Measurements from ENCODE around the gene MYH14.

The MYH14 gene

GRCh38 chr19:50203281-50204080 is at the start of gene MYH14:
TSS of gene MYH14 (plus strand) at chr19:50203622. CDS start at chr19:50210366, 6,744 bp downstream.
- DNase-seq, result peak; percentile 21

GRCh38 chr19:50154529-50154928 is 48.9 kb upstream of the MYH14 start:
- DNase-seq, result no peak

GRCh38 chr19:50155520-50156109 is 47.8 kb upstream of the MYH14 start:
- no peak for DNase-seq

GRCh38 chr19:50158577-50158976 is 44.8 kb upstream of the MYH14 start:
- DNase-seq, result no peak

GRCh38 chr19:50159078-50159477 is 44.3 kb upstream of the MYH14 start:
- no peak for DNase-seq

- DNase-seq, result no peak
These were observed 40.4 kb upstream of the MYH14 start, which contains the start of gene IZUMO2 for GRCh38 chr19:50162988-50163387. TSS of gene IZUMO2 (minus strand) at chr19:50163281. CDS start at chr19:50163194, 87 bp downstream.

GRCh38 chr19:50167314-50167721 is 36.1 kb upstream of the MYH14 start:
- no peak for DNase-seq

- DNase-seq, result no peak
These were observed 31.7 kb upstream of the MYH14 start for GRCh38 chr19:50171752-50172151.

- DNase-seq, result no peak
These were observed 30.7 kb upstream of the MYH14 start for GRCh38 chr19:50172726-50173125.

- DNase-seq, result no peak
These were observed 30.3 kb upstream of the MYH14 start for GRCh38 chr19:50173127-50173526.

- no peak for DNase-seq
These were observed 29.2 kb upstream of the MYH14 start for GRCh38 chr19:50174100-50174793.

- DNase-seq, result no peak
These were observed 27.5 kb upstream of the MYH14 start for GRCh38 chr19:50175924-50176323.

- no peak for DNase-seq
These were observed 26.6 kb upstream of the MYH14 start for GRCh38 chr19:50176775-50177174.

- DNase-seq, result no peak
These were observed 25.1 kb upstream of the MYH14 start for GRCh38 chr19:50178320-50178719.

- DNase-seq, result no peak
These were observed 24.4 kb upstream of the MYH14 start for GRCh38 chr19:50178859-50179537.

- no peak for DNase-seq
These were observed 22.3 kb upstream of the MYH14 start for GRCh38 chr19:50181121-50181520.

- DNase-seq, result no peak
These were observed 19.2 kb upstream of the MYH14 start for GRCh38 chr19:50184196-50184595.

GRCh38 chr19:50187937-50188336 is 15.5 kb upstream of the MYH14 start:
- no peak for DNase-seq

GRCh38 chr19:50189331-50189730 is 14.1 kb upstream of the MYH14 start:
- no peak for DNase-seq

GRCh38 chr19:50190439-50190891 is 13.0 kb upstream of the MYH14 start:
- no peak for DNase-seq

GRCh38 chr19:50191216-50191615 is 12.2 kb upstream of the MYH14 start:
- no peak for DNase-seq

- DNase-seq, result no peak
These were observed 10.8 kb upstream of the MYH14 start for GRCh38 chr19:50192463-50193211.

All from activated naive CD4-positive, alpha-beta T cell treated with anti-CD3 and anti-CD28 coated beads, Interleukin-2, amount 50 U/mL, for 16 hours (primary cell).